Measurements from ENCODE around the gene B4GALT6.

GRCh38 chr18:31575515-31576257, 108.7 kb downstream of the B4GALT6 start:
- TF ChIP-seq CTCF (IDR thresholded peaks at IDR 0.05) (no peak), POLR2A (IDR thresholded peaks at IDR 0.05) (no peak)

Data from esophagus squamous epithelium (tissue), 4 donors.